ENCODE measurements around the gene CTNND2.
A peak's percentile ranks its signal among the peaks of the same experiment; 100 is the strongest.

The CTNND2 gene

DNA sequence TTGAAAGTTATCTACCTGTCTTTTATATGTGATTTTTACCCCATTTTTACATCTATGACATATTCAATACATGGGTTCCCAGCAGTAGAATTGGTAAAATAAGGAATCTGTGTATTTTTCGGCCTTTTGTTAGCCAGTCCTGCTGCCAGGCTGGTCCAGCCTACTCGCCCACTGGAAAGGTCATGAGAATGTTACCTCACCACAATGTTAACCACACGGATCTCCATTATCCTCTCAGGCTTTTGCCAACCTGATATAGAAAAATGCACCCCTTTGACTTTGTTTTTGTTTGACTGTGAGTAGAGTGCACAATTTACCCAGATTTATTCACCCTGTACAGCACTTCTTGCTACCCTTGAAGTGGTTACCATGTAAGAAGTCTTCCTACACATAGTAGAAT lies 167.2 kb downstream of the CTNND2 start:
- H3K9ac ChIP-seq (ENCODE audit: insufficient read length, low read depth), result no peak overlapping the region
- DNase-seq (ENCODE audit: low read depth, low spot score), result no peak
- H3K27me3 ChIP-seq (ENCODE audit: insufficient read depth, insufficient read length), result no peaks in the 10 kb centered on the region
- no peak overlapping the region for H3K4me3 ChIP-seq (ENCODE audit: insufficient read length, low read depth)
- H3K36me3 ChIP-seq (ENCODE audit: insufficient read depth, insufficient read length, low read length), result no peaks in the 10 kb centered on the region
- H3K9me3 ChIP-seq (ENCODE audit: insufficient read depth, low read length), result no peaks in the 10 kb centered on the region
- TF ChIP-seq YY1 (IDR thresholded peaks at IDR 0.05; ENCODE audit: insufficient read depth, insufficient read length) (no peak), ZNF274 (IDR thresholded peaks at IDR 0.05; ENCODE audit: low read depth, low read length) (no peak), SUZ12 (IDR thresholded peaks at IDR 0.05; ENCODE audit: extremely low read depth, insufficient read depth, insufficient read length) (no peak)
- no peaks in the 10 kb centered on the region for H3K4me1 ChIP-seq (ENCODE audit: insufficient read depth, insufficient read length)

DNA sequence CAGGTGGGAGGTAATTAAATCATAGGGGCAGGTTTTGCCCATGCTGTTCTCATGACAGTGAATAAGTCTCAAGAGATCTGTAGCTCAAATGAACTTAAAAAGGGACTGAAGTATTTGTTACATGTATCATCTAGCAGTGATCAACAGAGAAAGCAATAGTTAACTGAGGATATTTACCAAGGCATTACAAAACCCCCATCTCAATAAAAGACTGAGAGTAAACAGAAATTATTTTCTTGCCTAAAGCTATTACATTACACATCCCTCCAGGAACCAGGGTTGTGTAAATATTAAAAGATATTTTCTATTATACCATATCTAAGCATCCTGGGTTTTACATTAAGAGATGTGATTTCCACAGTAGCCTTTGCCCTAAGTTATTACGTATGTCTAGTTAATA lies 169.9 kb downstream of the CTNND2 start:
- no peak for DNase-seq (ENCODE audit: low read depth, low spot score)
- Histone ChIP-seq H3K27me3 (ENCODE audit: insufficient read depth, insufficient read length) (no peaks in the 10 kb centered on the region), H3K4me1 (ENCODE audit: insufficient read depth, insufficient read length) (no peaks in the 10 kb centered on the region), H3K9ac (ENCODE audit: insufficient read length, low read depth) (no peak overlapping the region), H3K9me3 (ENCODE audit: insufficient read depth, low read length) (no peaks in the 10 kb centered on the region), H3K4me3 (ENCODE audit: insufficient read length, low read depth) (no peak overlapping the region), H3K36me3 (ENCODE audit: insufficient read depth, insufficient read length, low read length) (no peaks in the 10 kb centered on the region)
- no peak for TF ChIP-seq ZNF274 (IDR thresholded peaks at IDR 0.05; ENCODE audit: low read depth, low read length)
- TF ChIP-seq YY1 (IDR thresholded peaks at IDR 0.05; ENCODE audit: insufficient read depth, insufficient read length), result no peak
- no peak for TF ChIP-seq SUZ12 (IDR thresholded peaks at IDR 0.05; ENCODE audit: extremely low read depth, insufficient read depth, insufficient read length)

DNA sequence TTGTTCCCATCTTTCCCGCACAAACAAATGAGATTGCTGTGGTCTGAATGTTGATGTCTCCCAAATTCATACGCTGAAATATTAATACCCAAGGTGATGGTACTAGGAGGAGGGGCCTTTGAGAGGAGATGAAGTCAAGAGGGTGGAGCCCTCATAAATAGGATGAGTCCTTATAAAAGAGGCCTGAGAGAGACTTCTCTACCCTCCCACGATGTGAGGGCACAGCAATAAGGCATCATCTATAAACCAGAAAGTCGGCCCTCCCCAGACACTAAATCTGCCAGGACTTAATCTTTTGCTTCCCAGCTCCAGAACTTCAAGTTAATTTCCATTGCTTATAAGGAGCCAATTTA lies 170.4 kb downstream of the CTNND2 start:
- no peak for TF ChIP-seq YY1 (IDR thresholded peaks at IDR 0.05; ENCODE audit: insufficient read depth, insufficient read length)
- TF ChIP-seq SUZ12 (IDR thresholded peaks at IDR 0.05; ENCODE audit: extremely low read depth, insufficient read depth, insufficient read length), result no peak
- no peak for TF ChIP-seq ZNF274 (IDR thresholded peaks at IDR 0.05; ENCODE audit: low read depth, low read length)
- Histone ChIP-seq H3K9ac (ENCODE audit: insufficient read length, low read depth) (no peak overlapping the region), H3K4me1 (ENCODE audit: insufficient read depth, insufficient read length) (no peaks in the 10 kb centered on the region), H3K36me3 (ENCODE audit: insufficient read depth, insufficient read length, low read length) (no peaks in the 10 kb centered on the region), H3K27me3 (ENCODE audit: insufficient read depth, insufficient read length) (no peaks in the 10 kb centered on the region), H3K9me3 (ENCODE audit: insufficient read depth, low read length) (no peaks in the 10 kb centered on the region), H3K4me3 (ENCODE audit: insufficient read length, low read depth) (no peak overlapping the region)
- DNase-seq (ENCODE audit: low read depth, low spot score), result no peak

DNA sequence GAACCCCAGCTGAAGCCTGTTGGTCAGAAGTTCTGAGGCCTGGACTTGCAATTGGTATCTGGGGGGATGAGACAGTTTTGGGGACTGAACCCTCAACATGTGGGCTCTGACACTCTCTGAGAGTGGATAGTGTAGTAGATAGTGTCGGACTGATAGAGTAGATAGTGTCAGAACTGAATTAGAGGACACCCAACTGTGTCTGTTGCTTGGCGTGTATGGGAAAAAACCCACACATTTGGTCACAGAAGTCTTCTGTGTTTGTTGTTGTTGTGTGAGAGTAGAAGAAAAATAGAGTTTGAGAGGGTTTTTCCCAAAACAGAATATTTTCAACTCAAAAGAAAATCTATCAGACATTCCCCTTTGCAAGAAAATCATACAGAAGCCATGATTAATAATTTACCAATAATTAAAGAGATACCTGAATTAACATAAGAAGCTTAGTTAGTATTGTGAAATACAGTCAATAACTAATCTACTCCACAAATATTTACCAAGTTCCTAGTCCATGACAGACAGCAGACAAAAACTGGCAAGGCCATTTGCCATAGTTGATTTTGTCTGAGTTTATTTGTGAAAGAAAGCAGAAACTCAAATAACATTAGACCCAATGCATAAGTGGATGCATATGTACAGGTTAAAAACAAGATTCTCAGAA lies 170.9 kb downstream of the CTNND2 start:
- Histone ChIP-seq H3K36me3 (ENCODE audit: insufficient read depth, insufficient read length, low read length) (no peaks in the 10 kb centered on the region), H3K4me3 (ENCODE audit: insufficient read length, low read depth) (no peak overlapping the region), H3K27me3 (ENCODE audit: insufficient read depth, insufficient read length) (no peaks in the 10 kb centered on the region), H3K4me1 (ENCODE audit: insufficient read depth, insufficient read length) (no peaks in the 10 kb centered on the region), H3K9ac (ENCODE audit: insufficient read length, low read depth) (no peak overlapping the region), H3K9me3 (ENCODE audit: insufficient read depth, low read length) (no peaks in the 10 kb centered on the region)
- DNase-seq (ENCODE audit: low read depth, low spot score), result no peak
- TF ChIP-seq ZNF274 (IDR thresholded peaks at IDR 0.05; ENCODE audit: low read depth, low read length) (no peak), SUZ12 (IDR thresholded peaks at IDR 0.05; ENCODE audit: extremely low read depth, insufficient read depth, insufficient read length) (no peak), YY1 (IDR thresholded peaks at IDR 0.05; ENCODE audit: insufficient read depth, insufficient read length) (no peak)

DNA sequence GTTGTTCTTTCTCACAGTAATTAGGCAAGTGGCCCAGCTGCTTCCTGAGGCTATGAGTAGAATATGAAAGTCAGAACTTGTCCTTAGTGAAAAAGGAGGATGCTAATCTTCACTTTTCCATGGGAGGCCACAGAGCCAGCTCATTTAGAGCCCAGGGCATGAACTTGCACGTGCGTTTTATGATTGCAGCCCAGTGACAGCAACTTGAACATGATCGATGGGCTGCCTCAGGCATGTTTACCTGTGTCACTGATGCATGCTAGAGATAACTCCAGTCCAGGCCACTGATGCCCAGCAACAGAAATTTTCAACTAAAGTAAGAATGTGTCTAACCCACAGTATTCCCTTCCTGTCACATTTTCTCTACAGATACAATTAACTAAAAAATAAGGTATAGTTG lies 179.3 kb downstream of the CTNND2 start:
- Histone ChIP-seq H3K4me1 (ENCODE audit: insufficient read depth, insufficient read length) (no peaks in the 10 kb centered on the region), H3K9ac (ENCODE audit: insufficient read length, low read depth) (no peak overlapping the region), H3K4me3 (ENCODE audit: insufficient read length, low read depth) (no peak overlapping the region), H3K36me3 (ENCODE audit: insufficient read depth, insufficient read length, low read length) (no peaks in the 10 kb centered on the region), H3K27me3 (ENCODE audit: insufficient read depth, insufficient read length) (no peaks in the 10 kb centered on the region), H3K9me3 (ENCODE audit: insufficient read depth, low read length) (no peaks in the 10 kb centered on the region)
- TF ChIP-seq SUZ12 (IDR thresholded peaks at IDR 0.05; ENCODE audit: extremely low read depth, insufficient read depth, insufficient read length) (no peak), YY1 (IDR thresholded peaks at IDR 0.05; ENCODE audit: insufficient read depth, insufficient read length) (no peak), ZNF274 (IDR thresholded peaks at IDR 0.05; ENCODE audit: low read depth, low read length) (no peak)
- no peak for DNase-seq (ENCODE audit: low read depth, low spot score)

DNA sequence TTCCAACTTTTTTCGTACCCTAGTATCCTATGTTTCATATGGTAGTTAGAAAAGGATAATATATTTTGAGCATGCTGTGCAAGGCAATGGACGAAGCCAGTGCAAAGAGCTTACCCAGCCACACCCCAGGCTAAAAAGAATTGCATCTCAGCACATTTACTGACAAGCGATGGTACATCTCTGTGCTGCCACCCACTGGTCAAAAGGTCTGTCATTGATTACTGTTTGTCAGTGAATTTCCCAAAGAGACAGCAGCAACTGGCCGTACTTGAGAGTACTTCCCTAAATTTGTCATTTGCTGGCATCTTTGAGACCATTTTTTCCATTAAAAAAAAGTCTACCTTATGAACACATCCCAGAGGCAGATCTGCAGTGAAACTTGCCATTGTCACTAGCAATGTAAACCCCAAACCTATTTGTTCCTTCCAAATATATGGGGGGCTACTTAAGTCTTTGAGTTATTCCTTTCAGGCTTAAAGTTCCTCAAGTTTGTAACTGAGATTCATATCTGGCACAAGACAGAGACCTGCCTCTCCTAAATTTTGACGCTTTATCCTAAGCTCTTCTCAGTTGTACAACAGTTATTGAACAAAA lies 184.3 kb downstream of the CTNND2 start:
- peak; percentile 70 for DNase-seq (ENCODE audit: low read depth, low spot score)

DNA sequence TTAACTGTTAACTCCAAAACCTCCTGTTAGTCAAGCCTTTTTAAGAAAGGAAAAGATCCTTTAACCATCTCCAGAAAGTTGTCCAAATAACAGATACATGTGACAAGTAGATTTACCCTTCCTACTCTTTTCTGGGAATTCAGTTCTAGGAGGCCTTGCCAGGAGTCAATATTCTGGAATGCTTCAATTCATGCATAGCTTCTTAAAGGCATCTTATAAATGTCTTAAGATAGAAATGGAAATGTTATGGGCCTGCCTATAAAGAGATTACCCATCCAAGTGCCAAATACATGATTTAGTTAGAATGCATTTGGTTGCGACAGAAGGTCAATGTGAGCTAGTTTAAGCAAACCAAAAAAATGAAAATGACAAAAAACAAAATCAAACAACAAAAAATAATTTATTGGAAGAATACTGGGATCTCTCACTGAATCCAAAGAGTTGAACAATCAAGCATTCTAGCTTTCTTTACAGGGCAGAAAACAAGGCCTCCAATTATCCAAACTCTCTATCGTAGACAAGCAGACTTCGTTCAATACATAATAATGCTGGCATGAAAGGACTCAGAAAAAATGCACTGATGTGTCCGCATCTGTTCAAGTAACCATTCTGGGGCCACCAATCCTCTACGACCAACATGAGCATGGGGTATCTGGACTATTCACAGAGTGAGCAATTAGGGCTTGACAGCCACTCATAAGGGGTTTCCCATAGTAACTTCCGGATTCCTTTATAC lies 188.6 kb downstream of the CTNND2 start:
- Histone ChIP-seq H3K9ac (ENCODE audit: insufficient read length, low read depth) (no peak overlapping the region), H3K4me1 (ENCODE audit: insufficient read depth, insufficient read length) (no peaks in the 10 kb centered on the region), H3K9me3 (ENCODE audit: insufficient read depth, low read length) (no peaks in the 10 kb centered on the region), H3K27me3 (ENCODE audit: insufficient read depth, insufficient read length) (no peaks in the 10 kb centered on the region), H3K4me3 (ENCODE audit: insufficient read length, low read depth) (no peak overlapping the region), H3K36me3 (ENCODE audit: insufficient read depth, insufficient read length, low read length) (no peaks in the 10 kb centered on the region)
- DNase-seq (ENCODE audit: low read depth, low spot score), result no peak
- TF ChIP-seq ZNF274 (IDR thresholded peaks at IDR 0.05; ENCODE audit: low read depth, low read length), result no peak
- no peak for TF ChIP-seq SUZ12 (IDR thresholded peaks at IDR 0.05; ENCODE audit: extremely low read depth, insufficient read depth, insufficient read length)
- no peak for TF ChIP-seq YY1 (IDR thresholded peaks at IDR 0.05; ENCODE audit: insufficient read depth, insufficient read length)

More for the DNA sequence above, 184.3 kb downstream of the CTNND2 start:
- Histone ChIP-seq H3K4me3 (ENCODE audit: insufficient read length, low read depth) (no peak overlapping the region), H3K9me3 (ENCODE audit: insufficient read depth, low read length) (no peaks in the 10 kb centered on the region), H3K36me3 (ENCODE audit: insufficient read depth, insufficient read length, low read length) (no peaks in the 10 kb centered on the region), H3K4me1 (ENCODE audit: insufficient read depth, insufficient read length) (no peaks in the 10 kb centered on the region), H3K27me3 (ENCODE audit: insufficient read depth, insufficient read length) (no peaks in the 10 kb centered on the region), H3K9ac (ENCODE audit: insufficient read length, low read depth) (no peak overlapping the region)
- TF ChIP-seq ZNF274 (IDR thresholded peaks at IDR 0.05; ENCODE audit: low read depth, low read length) (no peak), SUZ12 (IDR thresholded peaks at IDR 0.05; ENCODE audit: extremely low read depth, insufficient read depth, insufficient read length) (no peak), YY1 (IDR thresholded peaks at IDR 0.05; ENCODE audit: insufficient read depth, insufficient read length) (no peak)
